ENCODE results near the gene SENP8. TPM values are rescaled to one million over a fixed set of nuclear protein-coding genes. Genes with fewer than 3 reads are reported as not detected.

The SENP8 gene
- total RNA-seq, 4 donors from 2014 or later: 1.3 to 4.2 (median 1.9) TPM

DNA sequence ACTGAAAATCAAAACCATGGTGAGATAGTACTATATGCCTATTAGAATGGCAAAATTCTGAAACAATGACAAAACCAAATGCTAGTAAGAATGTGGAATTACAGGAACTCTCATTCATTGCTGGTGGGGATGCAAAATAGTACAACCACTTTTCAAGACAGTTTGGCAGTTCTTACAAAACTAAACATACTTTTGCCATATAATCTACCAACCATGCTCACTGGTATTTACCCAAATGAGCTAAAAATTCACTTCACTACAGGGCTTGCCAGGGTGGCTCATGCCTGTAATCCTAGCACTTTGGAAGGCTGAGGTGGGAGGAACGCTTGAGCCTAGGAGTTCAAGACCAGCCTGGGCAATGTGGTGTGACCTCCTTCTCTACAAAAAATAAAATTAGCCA lies 40.3 kb upstream of the SENP8 start:
- Histone ChIP-seq H3K4me3 (no peak overlapping the region), H3K27ac (no peak overlapping the region), H3K4me1 (no peaks in the 10 kb centered on the region), H3K36me3 (no peaks in the 10 kb centered on the region), H3K27me3 (no peaks in the 10 kb centered on the region), H3K9me3 (no peaks in the 10 kb centered on the region)
- WGBS: 89% methylated on average over 1 of the region's 1 CpG
- no peak for DNase-seq (ENCODE audit: low spot score in 2 of 2)
- TF ChIP-seq POLR2AphosphoS5 (IDR thresholded peaks at IDR 0.05) (no peak), POLR2A (IDR thresholded peaks at IDR 0.05) (no peak)

DNA sequence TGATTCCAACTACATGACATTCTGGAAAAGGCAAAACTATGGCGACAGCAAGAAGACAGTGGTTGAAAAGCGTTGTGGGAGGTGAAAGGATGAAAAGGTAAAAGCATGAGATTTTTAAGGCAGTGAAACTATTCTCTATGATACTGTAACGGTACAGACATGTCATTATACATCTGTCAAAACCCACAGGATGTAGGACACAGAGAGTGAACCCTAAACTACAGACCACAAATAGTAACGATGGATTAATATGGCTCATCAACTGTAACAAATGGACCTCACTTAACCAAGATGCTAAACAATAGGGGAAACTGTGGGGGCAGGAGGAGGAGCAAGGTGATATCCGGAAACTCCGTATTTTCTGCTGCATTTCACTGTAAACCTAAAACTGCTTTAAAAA lies 39.3 kb upstream of the SENP8 start:
- H3K27ac ChIP-seq: no peak overlapping the region

DNA sequence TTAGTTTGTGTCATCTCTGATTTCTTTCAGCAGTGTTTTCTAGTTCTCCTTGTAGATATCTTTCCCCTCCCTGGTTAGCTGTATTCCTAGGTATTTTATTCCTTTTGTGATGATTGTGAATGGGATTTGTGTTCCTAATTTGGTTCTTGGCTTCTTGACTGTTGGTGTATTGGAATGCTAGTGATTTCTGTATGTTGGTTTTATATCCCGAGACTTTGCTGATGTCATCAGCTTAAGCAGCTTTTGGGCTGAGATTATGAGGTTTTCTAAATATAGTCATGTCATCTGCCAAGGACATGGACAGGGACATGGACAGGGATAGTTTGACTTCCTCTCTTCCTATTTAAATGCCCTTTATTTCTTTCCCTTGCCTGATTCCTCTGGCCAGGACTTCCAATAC lies 36.0 kb upstream of the SENP8 start:
- H3K27me3 ChIP-seq: no peaks in the 10 kb centered on the region
- H3K4me3 ChIP-seq: no peak overlapping the region
- WGBS: 95% methylated on average over 1 of the region's 1 CpG
- H3K4me1 ChIP-seq: peaks cover 10% of the 10 kb centered on the region
- no peaks in the 10 kb centered on the region for H3K9me3 ChIP-seq
- TF ChIP-seq POLR2AphosphoS5 (IDR thresholded peaks at IDR 0.05) (no peak), EP300 (IDR thresholded peaks at IDR 0.05) (no peak), POLR2A (IDR thresholded peaks at IDR 0.05) (no peak)
- TF ChIP-seq, protein P1, sequence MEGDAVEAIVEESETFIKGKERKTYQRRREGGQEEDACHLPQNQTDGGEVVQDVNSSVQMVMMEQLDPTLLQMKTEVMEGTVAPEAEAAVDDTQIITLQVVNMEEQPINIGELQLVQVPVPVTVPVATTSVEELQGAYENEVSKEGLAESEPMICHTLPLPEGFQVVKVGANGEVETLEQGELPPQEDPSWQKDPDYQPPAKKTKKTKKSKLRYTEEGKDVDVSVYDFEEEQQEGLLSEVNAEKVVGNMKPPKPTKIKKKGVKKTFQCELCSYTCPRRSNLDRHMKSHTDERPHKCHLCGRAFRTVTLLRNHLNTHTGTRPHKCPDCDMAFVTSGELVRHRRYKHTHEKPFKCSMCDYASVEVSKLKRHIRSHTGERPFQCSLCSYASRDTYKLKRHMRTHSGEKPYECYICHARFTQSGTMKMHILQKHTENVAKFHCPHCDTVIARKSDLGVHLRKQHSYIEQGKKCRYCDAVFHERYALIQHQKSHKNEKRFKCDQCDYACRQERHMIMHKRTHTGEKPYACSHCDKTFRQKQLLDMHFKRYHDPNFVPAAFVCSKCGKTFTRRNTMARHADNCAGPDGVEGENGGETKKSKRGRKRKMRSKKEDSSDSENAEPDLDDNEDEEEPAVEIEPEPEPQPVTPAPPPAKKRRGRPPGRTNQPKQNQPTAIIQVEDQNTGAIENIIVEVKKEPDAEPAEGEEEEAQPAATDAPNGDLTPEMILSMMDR (IDR thresholded peaks at IDR 0.05): no peak
- no peak overlapping the region for H3K27ac ChIP-seq
- DNase-seq (ENCODE audit: low spot score in 2 of 2): no peak
- peaks cover 3% of the 10 kb centered on the region for H3K36me3 ChIP-seq

More for the DNA sequence above, 39.3 kb upstream of the SENP8 start:
- TF ChIP-seq EP300 (IDR thresholded peaks at IDR 0.05) (no peak), POLR2A (IDR thresholded peaks at IDR 0.05) (no peak), POLR2AphosphoS5 (IDR thresholded peaks at IDR 0.05) (no peak)
- TF ChIP-seq, protein P1 (IDR thresholded peaks at IDR 0.05): no peak
- DNase-seq (ENCODE audit: low spot score in 2 of 2): no peak
- Histone ChIP-seq H3K9me3 (no peaks in the 10 kb centered on the region), H3K36me3 (no peaks in the 10 kb centered on the region), H3K4me3 (no peak overlapping the region), H3K27me3 (no peaks in the 10 kb centered on the region), H3K4me1 (no peaks in the 10 kb centered on the region)
- 88% methylated on average over 6 of the region's 6 CpGs for WGBS

DNA sequence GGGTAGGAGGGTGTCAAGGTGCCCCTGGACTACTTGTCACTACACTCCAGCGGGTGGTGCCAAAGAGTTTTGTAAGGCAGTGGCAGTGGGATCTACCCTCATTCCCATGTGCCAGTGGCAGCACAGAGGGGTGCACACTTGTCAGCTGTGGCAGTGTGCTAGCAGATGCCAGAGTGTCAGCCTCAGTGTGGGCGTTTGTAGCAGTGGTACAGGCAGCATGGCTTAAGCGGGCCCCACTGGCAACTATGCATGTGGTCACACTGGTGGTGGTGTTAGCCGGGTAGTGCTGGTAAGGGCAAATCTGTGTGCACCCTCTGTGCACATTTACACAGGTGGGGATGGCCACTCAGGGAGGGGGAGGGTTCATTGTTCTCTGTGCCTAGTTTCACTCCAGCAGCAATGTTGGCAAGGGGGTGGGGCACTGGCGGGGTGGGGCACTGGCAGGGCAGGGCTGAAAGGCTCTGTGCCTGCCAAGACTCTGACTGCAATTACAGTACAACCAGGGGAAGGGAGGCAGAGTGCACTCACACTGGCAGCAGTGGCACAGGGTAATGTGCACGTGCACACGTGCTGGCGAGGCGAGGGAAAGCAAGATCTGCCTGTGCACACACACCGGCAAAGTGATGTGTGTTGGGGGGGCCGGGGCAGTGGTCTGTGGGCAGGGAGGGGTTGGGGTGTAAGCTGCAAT lies 32.0 kb upstream of the SENP8 start:
- Histone ChIP-seq H3K27me3 (no peaks in the 10 kb centered on the region), H3K9me3 (no peaks in the 10 kb centered on the region), H3K36me3 (peaks cover 3% of the 10 kb centered on the region), H3K4me3 (no peak overlapping the region), H3K4me1 (peaks cover 11% of the 10 kb centered on the region), H3K27ac (no peak overlapping the region)
- no peak for TF ChIP-seq POLR2AphosphoS5 (IDR thresholded peaks at IDR 0.05)
- TF ChIP-seq POLR2A (IDR thresholded peaks at IDR 0.05): no peak
- TF ChIP-seq EP300 (IDR thresholded peaks at IDR 0.05): no peak
- TF ChIP-seq, protein P1 (IDR thresholded peaks at IDR 0.05): no peak
- no peak for DNase-seq (ENCODE audit: low spot score in 2 of 2)
- 86% methylated on average over 10 of the region's 11 CpGs for WGBS

DNA sequence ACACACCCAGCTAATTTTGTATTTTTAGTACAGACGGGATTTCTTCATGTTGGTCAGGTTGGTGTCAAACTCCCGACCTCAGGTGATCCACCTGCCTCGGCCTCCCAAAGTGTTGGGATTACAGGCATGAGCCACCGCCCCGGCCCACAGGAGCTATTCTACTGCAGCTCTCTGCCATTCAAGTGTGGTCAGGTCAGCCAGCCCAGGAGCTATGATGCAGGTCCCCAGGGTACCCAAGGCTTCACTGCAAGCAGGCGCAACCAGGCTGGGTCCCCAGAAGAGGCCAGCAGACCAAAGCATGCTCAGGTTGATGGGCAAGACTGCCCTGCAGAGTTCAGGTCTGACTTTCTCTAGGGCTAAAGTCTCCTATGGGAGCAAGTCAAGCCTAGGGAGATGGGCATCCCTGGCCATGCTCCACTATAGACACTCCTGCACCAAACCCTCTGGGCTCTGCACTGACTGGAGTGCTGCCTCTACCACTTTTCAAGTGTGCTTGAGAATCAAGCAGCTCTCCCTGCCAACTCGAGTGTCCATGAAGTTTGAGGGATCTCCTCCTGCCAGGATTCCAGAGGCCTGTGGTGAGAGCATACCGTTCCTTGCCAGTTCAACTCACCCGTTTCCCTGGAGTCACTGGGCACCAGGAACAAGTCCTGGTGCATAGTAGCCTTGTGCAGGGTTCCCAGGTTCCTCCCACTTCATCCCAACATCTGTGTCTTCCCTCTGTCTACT lies 31.1 kb upstream of the SENP8 start:
- TF ChIP-seq POLR2A (IDR thresholded peaks at IDR 0.05): no peak
- TF ChIP-seq EP300 (IDR thresholded peaks at IDR 0.05): no peak
- TF ChIP-seq, protein P1 (IDR thresholded peaks at IDR 0.05): no peak
- TF ChIP-seq POLR2AphosphoS5 (IDR thresholded peaks at IDR 0.05): no peak
- Histone ChIP-seq H3K4me1 (peaks cover 11% of the 10 kb centered on the region), H3K27me3 (no peaks in the 10 kb centered on the region), H3K27ac (no peak overlapping the region), H3K36me3 (peaks cover 3% of the 10 kb centered on the region), H3K9me3 (no peaks in the 10 kb centered on the region), H3K4me3 (no peak overlapping the region)
- DNase-seq (ENCODE audit: low spot score in 2 of 2): no peak
- WGBS: 95% methylated on average over 8 of the region's 9 CpGs
